Urinary bladder (tissue), 4 donors: Measurements from ENCODE around the gene SNX32. TPM values are rescaled to one million over a fixed set of nuclear protein-coding genes. Genes with fewer than 3 reads are reported as not detected.
A peak's percentile ranks its signal among the peaks of the same experiment; 100 is the strongest.

Experiments
- DNase-seq: peaks from one replicate; pipeline ENCODE4 v3.0.0-alpha.2; 2015; ENCODE audit errors: extremely low spot score
- H3K27ac ChIP-seq: one replicate; pipeline ENCODE4 v1.5.1; 2013; ENCODE audit warnings: low read depth, mild to moderate bottlenecking, moderate library complexity
- H3K36me3 ChIP-seq: one replicate; pipeline ENCODE4 v1.6.1; 2013; ENCODE audit warnings: mild to moderate bottlenecking, moderate library complexity; ENCODE audit not compliant: insufficient read depth
- H3K4me1 ChIP-seq: one replicate; pipeline ENCODE4 v1.6.1; 2013; ENCODE audit warnings: mild to moderate bottlenecking, moderate library complexity; ENCODE audit not compliant: insufficient read depth
- H3K4me3 ChIP-seq: one replicate; pipeline ENCODE4 v1.5.1; 2013; ENCODE audit warnings: low read depth, low read length
- WGBS: extraction: QIAGEN DNeasy Blood & Tissue Kit; methylation state at CpG from one replicate; pipeline ENCODE4 v1.1.7; 2013; 5-methylcytosine and 5-hydroxymethylcytosine counted together
- polyA plus RNA-seq: library from polyadenylated mRNA; stranded (reverse); fragments of 200-250 nt; gene quantifications from one replicate; pipeline ENCODE4 v1.2.3, GENCODE V29; 2013
- total RNA-seq: library from RNA; depleted of rRNA; stranded (reverse); fragments of >200 nt; gene quantifications from one replicate; pipeline ENCODE4 v1.2.3, GENCODE V29; 2014
- donor health status: healthy with polysubstance abuse.
- donor health status: healthy.

The SNX32 gene
- total and polyA plus RNA-seq, 2 donors: 0.85 to 2.0 TPM

DNA sequence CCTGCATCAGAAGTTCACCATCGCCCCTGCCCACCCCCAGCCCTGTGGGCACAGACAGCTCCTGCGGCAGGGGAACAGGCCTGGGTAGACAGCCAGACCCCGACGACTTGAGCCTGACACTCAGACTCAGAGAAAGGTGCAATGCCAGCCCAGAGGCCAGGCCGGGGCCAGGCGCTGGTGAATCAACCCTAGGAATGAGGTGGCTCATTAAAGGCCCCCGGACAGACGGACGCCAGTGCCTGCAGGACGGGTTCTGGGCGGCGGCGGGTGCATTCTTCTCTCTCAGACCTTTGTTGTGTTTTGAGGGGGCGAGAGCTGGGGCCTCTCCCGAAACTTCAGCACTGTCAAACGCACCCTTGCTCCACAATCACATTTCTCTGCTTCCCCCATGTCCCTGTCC is 41.3 kb upstream of the SNX32 start:
- peak overlapping the region; percentile 63 for H3K27ac ChIP-seq
- 81% methylated on average over 16 of the region's 16 CpGs for WGBS
- no peak overlapping the region for H3K4me3 ChIP-seq
- no peaks in the 10 kb centered on the region for H3K4me1 ChIP-seq
- no peaks in the 10 kb centered on the region for H3K36me3 ChIP-seq
- no peak for DNase-seq

DNA sequence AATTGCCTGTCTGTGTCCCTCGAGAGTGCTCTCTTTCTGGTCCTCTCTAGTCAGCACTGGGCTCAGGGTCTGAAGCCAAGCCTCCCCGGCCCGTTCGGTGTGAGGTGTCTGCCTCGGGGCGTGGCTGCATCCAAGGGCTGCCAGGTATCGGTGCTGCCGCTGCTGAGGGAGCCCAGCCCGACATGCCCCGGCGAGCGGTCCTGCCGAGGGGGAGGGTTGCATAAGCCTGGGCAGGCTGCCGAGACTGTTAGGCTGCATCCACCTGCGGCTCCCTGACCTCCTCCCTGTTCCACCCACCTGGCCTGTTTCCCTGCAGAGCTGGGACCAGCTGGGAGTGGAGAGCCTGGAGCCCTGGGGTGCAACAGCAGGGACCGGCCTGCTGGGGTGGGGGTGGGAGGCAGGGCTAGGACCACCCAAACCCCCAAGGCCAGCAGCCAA is 40.6 kb upstream of the SNX32 start:
- Histone ChIP-seq H3K4me3 (no peak overlapping the region), H3K36me3 (no peaks in the 10 kb centered on the region), H3K4me1 (no peaks in the 10 kb centered on the region), H3K27ac (no peak overlapping the region)
- no peak for DNase-seq
- 68% methylated on average over 16 of the region's 16 CpGs for WGBS

DNA sequence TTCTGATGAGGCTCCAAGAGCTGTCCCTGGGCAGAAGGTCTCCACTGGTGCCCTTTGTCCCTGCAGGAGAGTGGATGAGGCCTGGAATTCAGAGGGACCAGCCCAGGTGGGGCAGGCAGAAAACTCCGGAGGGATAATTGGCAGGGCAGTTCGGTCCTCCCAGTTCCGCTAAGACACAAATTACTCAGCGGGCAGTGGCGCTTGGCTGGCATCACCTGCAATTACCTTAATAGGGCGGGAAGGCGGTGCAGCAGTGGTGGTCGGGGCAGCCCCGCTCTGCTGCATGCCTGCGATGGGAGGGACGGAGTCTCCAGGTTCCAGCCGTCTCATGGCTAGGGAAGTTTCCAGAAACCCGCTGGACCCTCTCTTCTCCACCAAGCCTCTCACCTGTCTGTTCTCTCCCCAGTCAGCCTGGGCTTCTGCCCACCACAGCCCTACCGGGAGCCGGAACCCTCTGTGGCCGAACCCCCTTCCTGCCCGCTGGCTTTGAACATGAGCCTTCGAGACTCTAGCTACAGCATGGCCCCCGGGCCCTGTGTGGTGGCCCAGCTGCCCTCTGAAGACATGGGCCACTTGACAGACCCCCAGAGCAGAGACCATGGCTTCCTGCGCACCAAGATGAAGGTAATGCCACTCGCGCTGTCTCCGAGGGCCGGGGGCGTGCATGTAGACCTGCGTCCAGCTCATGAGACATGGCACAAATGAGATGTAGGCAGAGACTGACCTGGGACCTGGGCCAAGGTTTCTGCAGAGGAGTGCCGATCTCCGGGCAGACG is 40.0 kb upstream of the SNX32 start:
- no peak for DNase-seq
- H3K4me1 ChIP-seq: no peaks in the 10 kb centered on the region
- no peak overlapping the region for H3K4me3 ChIP-seq
- WGBS: 88% methylated on average over 29 of the region's 29 CpGs
- H3K36me3 ChIP-seq: no peaks in the 10 kb centered on the region
- no peak overlapping the region for H3K27ac ChIP-seq

DNA sequence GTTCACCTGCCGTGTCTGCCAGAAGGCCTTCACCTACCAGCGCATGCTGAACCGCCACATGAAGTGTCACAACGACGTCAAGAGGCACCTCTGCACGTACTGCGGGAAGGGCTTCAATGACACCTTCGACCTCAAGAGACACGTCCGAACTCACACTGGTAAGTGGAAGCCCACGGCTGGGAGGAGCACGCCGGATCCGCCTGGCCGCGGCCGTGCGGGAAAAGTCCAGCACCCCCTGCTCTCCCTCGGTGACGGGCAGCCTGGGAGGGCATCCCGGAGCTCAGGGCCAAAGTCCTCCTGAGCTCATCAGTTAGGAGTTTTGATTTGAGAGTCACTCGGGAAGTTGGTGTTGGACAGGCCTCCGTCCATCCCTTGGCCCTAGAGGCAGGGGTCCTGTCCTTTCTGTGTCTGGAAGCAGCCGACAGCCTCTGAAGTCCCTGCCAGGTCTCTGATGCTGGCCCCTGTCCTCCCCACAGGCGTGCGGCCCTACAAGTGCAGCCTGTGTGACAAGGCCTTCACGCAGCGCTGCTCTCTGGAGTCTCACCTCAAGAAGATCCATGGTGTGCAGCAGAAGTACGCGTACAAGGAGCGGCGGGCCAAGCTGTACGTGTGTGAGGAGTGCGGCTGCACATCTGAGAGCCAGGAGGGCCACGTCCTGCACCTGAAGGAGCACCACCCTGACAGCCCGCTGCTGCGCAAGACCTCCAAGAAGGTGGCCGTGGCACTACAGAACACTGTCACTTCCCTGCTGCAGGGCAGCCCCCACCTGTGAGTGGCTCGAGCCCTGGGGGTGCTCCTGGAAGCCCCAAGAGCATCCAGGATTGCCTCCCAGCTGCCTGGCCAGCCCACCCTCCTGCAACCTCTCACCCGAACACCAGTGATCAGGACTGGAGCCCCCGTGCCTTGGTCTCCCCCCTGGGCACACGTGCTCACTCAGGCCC is 38.9 kb upstream of the SNX32 start:
- H3K4me1 ChIP-seq: no peaks in the 10 kb centered on the region
- no peaks in the 10 kb centered on the region for H3K36me3 ChIP-seq
- H3K4me3 ChIP-seq: no peak overlapping the region
- DNase-seq: no peak
- H3K27ac ChIP-seq: no peak overlapping the region
- WGBS: 90% methylated on average over 42 of the region's 42 CpGs

DNA sequence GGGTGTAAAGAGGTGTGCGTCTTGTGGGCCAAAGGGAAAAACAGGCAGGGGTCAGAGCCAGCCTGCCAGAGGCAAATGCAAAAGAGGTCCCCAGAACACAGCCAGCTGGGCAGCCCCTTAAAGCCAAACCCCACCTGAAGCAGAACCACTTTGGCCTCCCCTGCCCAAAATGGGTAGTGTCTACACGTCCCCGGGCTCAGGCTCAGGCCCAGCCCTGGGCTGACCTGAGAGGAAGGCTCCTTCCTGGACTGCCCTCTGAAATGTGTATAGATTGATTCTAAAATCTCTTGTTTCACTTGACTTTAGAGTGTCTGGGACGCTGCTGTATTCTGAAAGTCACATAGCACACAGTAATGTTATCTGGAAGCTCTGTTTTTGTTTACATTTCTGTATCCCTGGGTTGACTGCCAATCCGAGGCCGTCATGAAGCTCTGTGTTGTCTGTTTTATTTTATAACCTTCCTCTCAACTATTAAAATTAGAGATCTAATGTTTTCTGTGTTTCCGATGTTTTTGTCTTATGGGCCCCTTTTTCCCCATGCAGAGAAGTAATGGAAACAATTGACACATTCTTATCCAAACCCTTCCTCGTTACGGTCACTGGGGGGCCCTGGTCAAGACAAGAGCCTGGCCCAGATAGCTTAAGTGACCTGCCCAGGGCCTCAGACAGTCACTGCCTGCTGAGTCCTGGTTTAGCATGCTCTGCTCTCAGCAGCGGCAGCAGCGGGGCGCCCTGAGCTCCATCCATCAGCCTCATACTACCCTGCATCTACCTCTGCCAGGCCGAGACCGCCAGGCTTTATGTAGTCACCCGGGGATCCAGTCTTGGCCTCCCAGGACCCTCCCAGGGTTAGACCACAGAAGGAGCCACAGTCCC is 36.8 kb upstream of the SNX32 start:
- Histone ChIP-seq H3K4me1 (no peaks in the 10 kb centered on the region), H3K36me3 (no peaks in the 10 kb centered on the region), H3K4me3 (no peak overlapping the region), H3K27ac (no peak overlapping the region)
- WGBS: 50% methylated on average over 15 of the region's 15 CpGs
- DNase-seq: no peak

DNA sequence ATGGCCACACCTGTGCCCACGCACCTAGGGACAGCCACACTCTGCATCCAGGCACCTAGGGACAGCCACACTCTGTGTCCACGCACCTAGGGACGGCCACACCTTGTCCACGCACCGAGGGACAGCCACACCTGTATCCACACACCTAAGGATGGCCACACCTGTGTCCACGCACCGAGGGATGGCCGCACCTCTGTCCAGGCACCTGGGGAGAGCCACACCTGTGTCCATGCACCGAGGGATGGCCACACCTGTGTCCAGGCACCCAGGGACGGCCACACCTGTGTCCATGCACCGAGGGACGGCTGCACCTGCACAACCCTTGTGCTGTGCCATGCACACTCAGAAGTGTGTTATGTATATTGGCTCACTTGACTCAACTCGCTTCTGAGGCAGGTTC is 36.1 kb upstream of the SNX32 start:
- DNase-seq: no peak
- Histone ChIP-seq H3K36me3 (no peaks in the 10 kb centered on the region), H3K27ac (no peak overlapping the region), H3K4me1 (no peaks in the 10 kb centered on the region), H3K4me3 (no peak overlapping the region)
- WGBS: 90% methylated on average over 13 of the region's 13 CpGs

DNA sequence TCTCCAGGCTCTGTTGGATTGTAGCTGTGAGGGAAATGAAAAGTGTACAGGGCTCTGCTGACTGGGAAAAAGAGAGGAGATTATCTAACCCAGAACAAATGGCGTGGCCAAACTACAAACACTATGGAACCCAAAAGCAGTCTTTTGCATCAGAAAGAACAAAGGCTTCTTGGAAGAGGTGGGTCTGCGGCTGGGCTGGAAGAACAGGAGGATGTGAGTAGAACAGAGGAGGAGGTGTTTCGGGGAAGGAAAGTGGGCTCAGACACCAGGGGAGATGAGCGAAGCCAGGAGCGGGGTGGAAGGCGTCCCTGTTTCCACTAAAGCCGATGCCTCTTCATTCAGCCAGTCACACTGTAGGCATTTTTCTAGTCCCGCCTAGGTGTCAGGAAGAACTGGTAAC is 34.9 kb upstream of the SNX32 start:
- WGBS: 93% methylated on average over 8 of the region's 8 CpGs
- H3K4me1 ChIP-seq: no peaks in the 10 kb centered on the region
- no peak overlapping the region for H3K4me3 ChIP-seq
- no peak for DNase-seq
- no peaks in the 10 kb centered on the region for H3K36me3 ChIP-seq
- H3K27ac ChIP-seq: no peak overlapping the region

DNA sequence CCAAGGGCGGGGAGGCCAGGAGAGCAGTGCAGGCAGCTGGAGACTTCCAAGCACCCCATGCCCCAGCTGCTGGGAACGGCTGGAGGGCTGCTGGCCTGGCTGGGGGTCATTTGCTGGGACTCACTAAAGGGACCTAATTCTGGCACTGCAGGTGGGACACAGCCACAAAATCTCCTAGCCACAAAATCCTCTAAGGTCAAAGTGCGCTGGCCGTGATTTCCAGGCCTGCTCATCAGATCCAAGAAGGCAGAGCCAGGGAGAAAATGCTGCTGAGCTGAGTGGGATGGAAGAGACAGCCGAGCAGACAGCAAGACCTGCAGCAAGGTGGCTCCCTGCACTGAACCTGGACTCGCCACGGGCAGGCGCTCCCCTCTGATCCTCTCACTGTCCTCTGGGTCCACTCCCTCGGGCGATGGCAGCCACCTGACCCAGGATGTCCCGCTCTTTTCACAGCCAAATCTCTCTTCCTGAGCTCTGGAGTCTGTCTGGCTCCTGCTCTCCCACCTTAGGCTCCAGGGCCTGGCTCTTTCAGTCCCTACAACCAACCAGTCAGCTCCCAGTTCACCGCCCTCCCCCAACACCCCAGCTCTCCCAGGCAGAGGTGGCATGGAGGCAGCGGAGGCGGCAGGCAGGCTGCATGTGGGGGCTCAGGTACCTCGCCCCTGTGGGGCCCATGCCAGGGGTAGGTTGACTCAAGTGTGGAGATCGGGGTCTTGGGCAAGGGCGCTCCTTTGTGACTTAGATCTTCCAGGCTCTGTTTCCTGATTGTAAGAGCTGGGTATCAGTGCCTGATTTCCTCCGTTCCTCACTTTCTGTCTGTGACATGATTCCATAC is 32.4 kb upstream of the SNX32 start:
- Histone ChIP-seq H3K4me1 (no peaks in the 10 kb centered on the region), H3K36me3 (no peaks in the 10 kb centered on the region), H3K4me3 (no peak overlapping the region), H3K27ac (no peak overlapping the region)
- 71% methylated on average over 18 of the region's 18 CpGs for WGBS
- no peak for DNase-seq

DNA sequence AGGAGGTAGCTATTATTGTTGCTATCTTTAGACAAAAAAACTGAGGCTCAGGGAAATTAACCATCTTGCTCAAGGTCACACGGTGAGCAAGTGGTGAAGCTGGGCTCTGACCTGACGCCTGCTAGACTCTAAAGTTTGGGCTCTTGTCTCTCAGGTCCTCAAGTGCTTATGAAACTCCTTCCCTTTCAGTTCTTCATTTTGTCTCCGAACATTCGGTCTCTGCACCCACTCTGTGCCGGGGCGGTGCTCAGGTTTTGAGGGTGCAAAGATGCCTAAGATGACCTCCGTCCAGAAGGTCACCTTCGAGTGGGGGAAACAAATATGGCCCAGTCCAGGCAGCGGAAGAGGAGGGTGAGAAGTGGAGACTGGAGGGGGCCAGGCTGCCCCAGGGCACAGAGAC is 30.9 kb upstream of the SNX32 start:
- 79% methylated on average over 9 of the region's 9 CpGs for WGBS
- H3K27ac ChIP-seq: no peak overlapping the region
- no peak for DNase-seq

DNA sequence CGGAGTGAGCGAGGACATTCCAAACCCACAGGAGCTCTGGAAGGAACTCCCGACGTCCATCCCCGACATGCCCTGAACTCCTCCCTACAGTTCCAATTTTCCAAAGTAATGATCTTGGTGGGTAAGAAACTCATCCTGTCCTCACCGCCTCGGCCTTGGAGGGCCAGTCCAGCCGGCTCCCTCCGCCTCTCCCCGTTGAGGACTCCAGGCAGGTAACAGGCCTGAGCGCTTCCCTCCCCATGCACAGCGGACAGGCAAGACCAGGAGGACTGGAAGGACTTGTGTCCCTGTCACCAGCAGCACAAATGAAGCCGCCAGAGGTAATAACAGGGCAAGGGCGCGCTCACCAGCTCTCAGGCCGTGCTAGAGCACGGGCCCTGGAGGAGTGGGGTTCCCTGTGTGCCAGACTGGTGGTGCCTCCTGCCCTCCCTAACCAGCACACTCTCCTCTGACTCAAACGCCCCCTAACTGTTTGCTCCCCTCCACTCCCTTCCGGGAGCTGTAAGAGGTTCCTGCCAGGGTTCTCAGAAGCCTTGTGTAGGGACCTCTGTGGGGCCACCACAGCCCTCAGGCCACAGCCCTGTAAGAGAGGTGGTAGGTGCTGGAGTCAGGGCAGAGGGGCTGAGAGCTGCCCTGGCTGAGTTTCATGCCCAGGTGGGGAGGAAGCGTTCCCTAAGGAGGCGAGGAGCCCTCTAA is 29.8 kb upstream of the SNX32 start:
- 55% methylated on average over 21 of the region's 21 CpGs for WGBS
- no peaks in the 10 kb centered on the region for H3K4me1 ChIP-seq
- no peak for DNase-seq
- H3K4me3 ChIP-seq: no peak overlapping the region
- no peak overlapping the region for H3K27ac ChIP-seq
- no peaks in the 10 kb centered on the region for H3K36me3 ChIP-seq

More for the DNA sequence above, 30.9 kb upstream of the SNX32 start:
- H3K4me1 ChIP-seq: no peaks in the 10 kb centered on the region
- H3K36me3 ChIP-seq: no peaks in the 10 kb centered on the region
- H3K4me3 ChIP-seq: no peak overlapping the region

DNA sequence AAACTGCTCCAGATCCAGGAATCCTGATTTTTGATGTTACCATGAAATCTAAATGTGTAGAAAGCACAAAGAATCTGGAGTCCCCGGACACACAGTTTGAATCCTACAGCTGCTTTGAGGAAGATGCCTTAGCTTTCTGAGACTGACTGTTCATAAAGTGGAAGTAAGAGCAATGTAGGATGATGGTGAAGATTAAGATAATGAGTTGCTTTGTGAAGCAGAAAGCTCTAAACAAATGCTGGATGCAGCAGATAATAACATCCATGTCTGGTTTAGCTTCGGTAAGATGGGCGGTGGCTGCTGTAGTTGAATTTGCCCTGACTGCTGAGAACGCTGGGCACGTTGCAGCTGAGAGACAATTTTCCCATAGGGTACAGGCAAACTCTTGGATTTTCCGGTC is 26.8 kb upstream of the SNX32 start:
- DNase-seq: no peak
- no peaks in the 10 kb centered on the region for H3K4me1 ChIP-seq
- no peak overlapping the region for H3K4me3 ChIP-seq
- H3K36me3 ChIP-seq: no peaks in the 10 kb centered on the region
- 68% methylated on average over 6 of the region's 6 CpGs for WGBS
- no peak overlapping the region for H3K27ac ChIP-seq

DNA sequence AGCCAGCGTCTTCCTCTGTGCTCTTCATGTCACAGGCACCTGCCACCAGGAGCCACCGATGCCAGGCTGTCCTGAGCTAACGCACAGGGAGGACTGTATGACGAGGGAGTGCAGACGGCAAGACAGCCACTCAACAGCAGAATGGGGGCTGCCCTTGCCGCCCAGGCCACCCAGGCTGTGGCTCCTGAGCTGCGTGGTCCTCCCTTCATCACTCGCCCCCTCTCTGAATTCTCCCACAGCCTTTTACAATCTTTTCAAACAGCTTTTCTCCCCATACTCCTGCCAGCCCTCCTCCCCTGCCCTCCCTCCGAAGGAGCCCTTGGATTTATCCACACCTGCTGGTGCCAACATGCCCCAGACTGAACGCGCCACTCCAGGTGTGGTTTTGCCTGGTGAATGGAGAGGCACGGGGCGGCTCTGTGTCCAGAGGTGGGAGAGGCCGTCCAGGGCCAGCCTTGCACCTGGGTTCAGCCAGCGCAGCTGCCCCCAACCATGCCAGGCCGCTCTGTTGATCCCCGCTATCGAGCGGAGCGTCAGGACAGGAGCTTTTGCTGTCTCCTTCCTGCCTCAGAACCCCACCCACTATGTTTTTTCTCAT is 24.9 kb upstream of the SNX32 start:
- no peak overlapping the region for H3K27ac ChIP-seq
- no peak for DNase-seq
- 72% methylated on average over 20 of the region's 20 CpGs for WGBS
- no peaks in the 10 kb centered on the region for H3K4me1 ChIP-seq
- no peaks in the 10 kb centered on the region for H3K36me3 ChIP-seq
- H3K4me3 ChIP-seq: no peak overlapping the region
